SK-N-SH (cell line): ENCODE measurements around the gene MEAK7. TPM values are rescaled to one million over a fixed set of nuclear protein-coding genes. Genes with fewer than 3 reads are reported as not detected.

Experiments used
- CTCF ChIA-PET: fragments of 300-600, 350-600 bp; formaldehyde crosslinking; extraction: SDS; loops from one replicate; lab custom pipeline; 2021; lab: Yijun Ruan, JAX
- POLR2A ChIA-PET: fragments of 350-600 bp; sonication (Branson Sonifier 250); formaldehyde crosslinking; extraction: SDS; loops from one replicate; lab custom pipeline; 2020; ENCODE audit warnings: antibody characterized with exemption, inconsistent platforms; lab: Yijun Ruan, JAX
- DNase-seq: peaks from one replicate; pipeline ENCODE4 v3.0.0; 2012
- H2AFZ ChIP-seq: fragments of 200-600 bp; sonication (generic); 2 replicates; pipeline ENCODE4 v1.8.1; 2016; ENCODE audit warnings: antibody characterized with exemption, mild to moderate bottlenecking, low read depth
- H3F3A ChIP-seq: fragments of 200-600 bp; sonication (generic); replicated peaks from 2 replicates; pipeline ENCODE3; 2016; ENCODE audit warnings: antibody characterized with exemption, mild to moderate bottlenecking; ENCODE audit not compliant: insufficient read depth
- H3K27ac ChIP-seq, 2 experiments: fragments of 200-500 bp in 1 of 2; fragments of 200-600 bp in 1 of 2; sonication (Bioruptor generic) in 1 of 2; sonication (generic), shearing (Covaris generic) in 1 of 2; 2 replicates each; pipeline versions ENCODE4 v1.5.1 to v1.6.1; 2014 to 2016; ENCODE audit warnings: low read depth in 2 of 2, inconsistent platforms in 1 of 2, low read length in 1 of 2, mild to moderate bottlenecking in 1 of 2, mixed read lengths in 1 of 2
- H3K27me3 ChIP-seq: fragments of 200-600 bp; sonication (generic), shearing (Covaris generic); 2 replicates; pipeline ENCODE4 v1.6.1; 2016; ENCODE audit warnings: mixed run types; ENCODE audit not compliant: insufficient read depth
- H3K36me3 ChIP-seq, 2 experiments: fragments of 200-500 bp in 1 of 2; fragments of 200-600 bp in 1 of 2; sonication (Bioruptor generic) in 1 of 2; sonication (generic) in 1 of 2; replicated peaks in 1 of 2; 2 replicates each; pipeline versions ENCODE3 to v1.5.1; 2014 to 2016; ENCODE audit warnings: low read length in 1 of 2, mild to moderate bottlenecking in 1 of 2; ENCODE audit not compliant: insufficient read depth in 2 of 2, control insufficient read depth in 1 of 2
- H3K4me1 ChIP-seq, 2 experiments: fragments of 200-500 bp in 1 of 2; fragments of 200-600 bp in 1 of 2; sonication (Bioruptor generic) in 1 of 2; sonication (generic), shearing (Covaris generic) in 1 of 2; 2 replicates each; pipeline versions ENCODE4 v1.5.1 to v1.6.1; 2014 to 2016; ENCODE audit warnings: low read depth in 1 of 2, low read length in 1 of 2, mixed run types in 1 of 2; ENCODE audit not compliant: insufficient read depth in 2 of 2, control insufficient read depth in 1 of 2
- H3K4me2 ChIP-seq: fragments of 200-600 bp; sonication (generic), shearing (Covaris generic); 2 replicates; pipeline ENCODE4 v1.6.1; 2017; ENCODE audit warnings: mixed run types
- H3K4me3 ChIP-seq, 2 experiments: fragments of 200-500 bp in 1 of 2; fragments of 200-600 bp in 1 of 2; sonication (Bioruptor generic) in 1 of 2; sonication (generic), shearing (Covaris generic) in 1 of 2; 2 replicates each; pipeline versions ENCODE4 v1.5.1 to v1.8.1; 2014 to 2016; ENCODE audit warnings: low read depth in 2 of 2, inconsistent platforms in 1 of 2, low read length in 1 of 2, mild to moderate bottlenecking in 1 of 2, mixed read lengths in 1 of 2, moderate library complexity in 1 of 2
- H3K79me2 ChIP-seq: fragments of 200-600 bp; sonication (generic); 2 replicates; pipeline ENCODE4 v1.8.1; 2017; ENCODE audit warnings: mild to moderate bottlenecking; ENCODE audit not compliant: insufficient read depth
- H3K9ac ChIP-seq: fragments of 200-600 bp; sonication (generic); 2 replicates; pipeline ENCODE4 v1.6.1; 2017; ENCODE audit warnings: mixed run types
- H3K9me2 ChIP-seq: fragments of 200-600 bp; sonication (generic); 2 replicates; pipeline ENCODE4 v1.6.1; 2017; ENCODE audit warnings: mixed run types
- H3K9me3 ChIP-seq: fragments of 200-600 bp; sonication (generic); 2 replicates; pipeline ENCODE4 v1.6.1; 2017; ENCODE audit warnings: mixed run types, mild to moderate bottlenecking, moderate library complexity
- H4K20me1 ChIP-seq: fragments of 200-600 bp; sonication (generic); 2 replicates; pipeline ENCODE4 v1.6.1; 2017; ENCODE audit warnings: mild to moderate bottlenecking, mixed run types; ENCODE audit not compliant: insufficient read depth
- CTCF ChIP-seq: fragments of 200-600 bp; sonication (generic); IDR thresholded peaks from 2 replicates; pipeline ENCODE4 v1.6.1; 2017; ENCODE audit warnings: antibody characterized with exemption, mild to moderate bottlenecking, moderate library complexity
- ELF1 ChIP-seq: IDR thresholded peaks from 2 replicates; pipeline ENCODE4 v1.4.0; 2012
- EZH2phosphoT487 ChIP-seq: fragments of 200-600 bp; sonication (generic); IDR thresholded peaks from 2 replicates; pipeline ENCODE4 v1.6.1; 2017; ENCODE audit warnings: low read depth, mixed run types, mild to moderate bottlenecking, antibody characterized with exemption, moderate library complexity, borderline replicate concordance
- FOXJ3 ChIP-seq: sonication (generic); formaldehyde crosslinking; IDR thresholded peaks from 2 replicates; pipeline ENCODE4 v1.5.1; 2020; ENCODE audit warnings: mild to moderate bottlenecking, missing genetic modification reagents
- IRF3 ChIP-seq: fragments of 150-350 bp; IDR thresholded peaks from 2 replicates; pipeline ENCODE4 v1.6.1; 2016; ENCODE audit warnings: mild to moderate bottlenecking, low read depth, low read length
- NFIC ChIP-seq: IDR thresholded peaks from 2 replicates; pipeline ENCODE4 v1.4.0; 2012; ENCODE audit warnings: borderline replicate concordance
- NRF1 ChIP-seq: IDR thresholded peaks from 2 replicates; pipeline ENCODE4 v1.6.1; 2012; ENCODE audit warnings: low read depth, mild to moderate bottlenecking, low read length
- RAD21 ChIP-seq: IDR thresholded peaks from 2 replicates; pipeline ENCODE4 v1.6.1; 2012; ENCODE audit warnings: mild to moderate bottlenecking, low read length
- RCOR1 ChIP-seq: fragments of 150-350 bp; IDR thresholded peaks from 2 replicates; pipeline ENCODE4 v1.6.1; 2017; ENCODE audit warnings: antibody characterized with exemption, low read length
- RXRA ChIP-seq: IDR thresholded peaks from 2 replicates; pipeline ENCODE4 v1.4.0; 2012; ENCODE audit warnings: low read depth, mild to moderate bottlenecking, borderline replicate concordance
- SIN3A ChIP-seq: IDR thresholded peaks from 2 replicates; pipeline ENCODE4 v1.6.1; 2012; ENCODE audit warnings: low read depth, mild to moderate bottlenecking, low read length, moderate library complexity, borderline replicate concordance
- SMC3 ChIP-seq: IDR thresholded peaks from 2 replicates; pipeline ENCODE4 v1.6.1; 2012; ENCODE audit warnings: low read depth, low read length, improper control_type of control experiment
- TEAD4 ChIP-seq: IDR thresholded peaks from 2 replicates; pipeline ENCODE4 v1.4.0; 2012; ENCODE audit warnings: mild to moderate bottlenecking, borderline replicate concordance; ENCODE audit not compliant: insufficient read depth
- USF1 ChIP-seq: IDR thresholded peaks from 2 replicates; pipeline ENCODE4 v1.4.0; 2012; ENCODE audit warnings: low read depth, borderline replicate concordance
- YY1 ChIP-seq: IDR thresholded peaks from 2 replicates; pipeline ENCODE4 v1.4.0; 2012; ENCODE audit warnings: low read depth, mild to moderate bottlenecking
- WGBS: methylation state at CpG from one replicate; pipeline ENCODE4 v1.1.6; 2017; ENCODE audit warnings: low lambda C conversion rate; 5-methylcytosine and 5-hydroxymethylcytosine counted together
- polyA plus RNA-seq, 3 experiments: library from polyadenylated mRNA; depleted of rRNA; stranded (reverse); fragments of >200 nt; gene quantifications; 2 replicates each; pipeline ENCODE4 v1.2.3, GENCODE V29; 2012
- TF ChIP-seq, protein P1 (sequence below): IDR thresholded peaks from 2 replicates; pipeline ENCODE4 v1.6.1; 2012; ENCODE audit warnings: mild to moderate bottlenecking, low read depth, low read length, moderate library complexity

The MEAK7 gene
- polyA plus RNA-seq, 1 of the 3 experiments (the other 2 are of a cell fraction), result 11.9 TPM

DNA sequence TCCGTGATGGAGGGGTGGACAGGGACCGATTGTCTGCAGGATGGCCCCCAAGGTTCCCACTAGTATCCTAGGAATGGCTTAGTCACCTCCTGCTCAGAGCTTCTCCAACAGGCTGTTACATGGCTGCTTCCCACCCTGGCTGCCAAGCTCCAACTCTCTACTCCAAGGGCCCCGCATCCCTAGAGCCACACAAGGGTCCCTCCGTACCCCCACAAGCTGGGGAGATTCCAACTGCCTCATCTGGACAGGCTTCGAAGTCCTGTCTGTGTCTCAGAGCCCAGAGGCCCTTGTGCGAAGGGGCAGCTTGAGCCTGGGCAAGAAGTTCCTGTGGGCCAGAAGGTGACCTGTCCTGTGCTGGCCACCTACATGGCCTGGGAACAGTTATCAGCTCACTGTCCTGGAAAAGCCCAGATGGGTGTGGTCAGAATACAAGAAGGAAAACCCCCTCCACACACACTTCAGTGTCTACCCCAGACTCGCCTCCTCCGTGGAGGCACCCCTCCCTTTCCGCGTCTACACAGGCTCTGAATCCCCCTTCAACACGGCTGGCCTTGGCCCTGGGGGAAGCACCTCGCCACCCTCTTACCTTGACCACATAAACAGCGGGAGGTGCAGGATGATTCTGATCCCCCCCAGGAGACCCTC, 586 bp downstream of the MEAK7 start:
- POLR2A ChIA-PET, result no interaction called here
- Histone ChIP-seq H3K27me3 (no peaks in the 10 kb centered on the region), H3F3A (no peaks in the 10 kb centered on the region), H3K4me1 (peaks cover 14 to 18% of the 10 kb centered on the region in 2 experiments; a peak in 3 of 4 replicates), H3K9me2 (no peaks in the 10 kb centered on the region), H3K79me2 (peaks cover 48% of the 10 kb centered on the region; the same call in 1 of the 2 replicates), H3K27ac (peak overlapping the region; percentile 64 to 71; a peak in 3 of 4 replicates), H3K36me3 (peaks cover 0 to 8% of the 10 kb centered on the region in 2 experiments), H3K4me3 (peak overlapping the region; percentile 73 to 93), H3K4me2 (peak overlapping the region; percentile 91), H4K20me1 (no peaks in the 10 kb centered on the region), H3K9me3 (no peaks in the 10 kb centered on the region), H2AFZ (peak overlapping the region; percentile 92; the same call in 1 of the 2 replicates), H3K9ac (peak overlapping the region; percentile 84)
- no peak for TF ChIP-seq FOXJ3 (CRISPR knock-in tag)
- TF ChIP-seq SIN3A, result no peak
- TF ChIP-seq USF1, result no peak
- TF ChIP-seq NRF1, result no peak
- TF ChIP-seq IRF3, result no peak
- TF ChIP-seq ELF1, result no peak
- TF ChIP-seq SMC3, result no peak
- no peak for TF ChIP-seq RAD21
- no peak for TF ChIP-seq NFIC
- TF ChIP-seq RXRA, result no peak
- TF ChIP-seq, protein P1, sequence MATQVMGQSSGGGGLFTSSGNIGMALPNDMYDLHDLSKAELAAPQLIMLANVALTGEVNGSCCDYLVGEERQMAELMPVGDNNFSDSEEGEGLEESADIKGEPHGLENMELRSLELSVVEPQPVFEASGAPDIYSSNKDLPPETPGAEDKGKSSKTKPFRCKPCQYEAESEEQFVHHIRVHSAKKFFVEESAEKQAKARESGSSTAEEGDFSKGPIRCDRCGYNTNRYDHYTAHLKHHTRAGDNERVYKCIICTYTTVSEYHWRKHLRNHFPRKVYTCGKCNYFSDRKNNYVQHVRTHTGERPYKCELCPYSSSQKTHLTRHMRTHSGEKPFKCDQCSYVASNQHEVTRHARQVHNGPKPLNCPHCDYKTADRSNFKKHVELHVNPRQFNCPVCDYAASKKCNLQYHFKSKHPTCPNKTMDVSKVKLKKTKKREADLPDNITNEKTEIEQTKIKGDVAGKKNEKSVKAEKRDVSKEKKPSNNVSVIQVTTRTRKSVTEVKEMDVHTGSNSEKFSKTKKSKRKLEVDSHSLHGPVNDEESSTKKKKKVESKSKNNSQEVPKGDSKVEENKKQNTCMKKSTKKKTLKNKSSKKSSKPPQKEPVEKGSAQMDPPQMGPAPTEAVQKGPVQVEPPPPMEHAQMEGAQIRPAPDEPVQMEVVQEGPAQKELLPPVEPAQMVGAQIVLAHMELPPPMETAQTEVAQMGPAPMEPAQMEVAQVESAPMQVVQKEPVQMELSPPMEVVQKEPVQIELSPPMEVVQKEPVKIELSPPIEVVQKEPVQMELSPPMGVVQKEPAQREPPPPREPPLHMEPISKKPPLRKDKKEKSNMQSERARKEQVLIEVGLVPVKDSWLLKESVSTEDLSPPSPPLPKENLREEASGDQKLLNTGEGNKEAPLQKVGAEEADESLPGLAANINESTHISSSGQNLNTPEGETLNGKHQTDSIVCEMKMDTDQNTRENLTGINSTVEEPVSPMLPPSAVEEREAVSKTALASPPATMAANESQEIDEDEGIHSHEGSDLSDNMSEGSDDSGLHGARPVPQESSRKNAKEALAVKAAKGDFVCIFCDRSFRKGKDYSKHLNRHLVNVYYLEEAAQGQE, result no peak
- TF ChIP-seq EZH2phosphoT487, result no peak
- no peak for TF ChIP-seq RCOR1
- TF ChIP-seq TEAD4, result no peak
- no peak for TF ChIP-seq YY1
- TF ChIP-seq CTCF, result no peak
- CTCF ChIA-PET, result interaction anchor here (0.8 to 5.4 kb wide), 7 partner anchors 8 to 226 kb away, joined by 3 to 44 read pairs (median 4); no protein-coding TSS in a partner anchor
- WGBS, result 58% methylated on average over 8 of the region's 13 CpGs
- DNase-seq, result no peak
